ENCODE results near the gene CACNA2D3.
A peak's percentile ranks its signal among the peaks of the same experiment; 100 is the strongest.
"Not testable (repeated sequence)": the region's sequence is repeated elsewhere in the genome, so short reads cannot be mapped to it uniquely, and the experiment has no call there.

The CACNA2D3 gene

DNA sequence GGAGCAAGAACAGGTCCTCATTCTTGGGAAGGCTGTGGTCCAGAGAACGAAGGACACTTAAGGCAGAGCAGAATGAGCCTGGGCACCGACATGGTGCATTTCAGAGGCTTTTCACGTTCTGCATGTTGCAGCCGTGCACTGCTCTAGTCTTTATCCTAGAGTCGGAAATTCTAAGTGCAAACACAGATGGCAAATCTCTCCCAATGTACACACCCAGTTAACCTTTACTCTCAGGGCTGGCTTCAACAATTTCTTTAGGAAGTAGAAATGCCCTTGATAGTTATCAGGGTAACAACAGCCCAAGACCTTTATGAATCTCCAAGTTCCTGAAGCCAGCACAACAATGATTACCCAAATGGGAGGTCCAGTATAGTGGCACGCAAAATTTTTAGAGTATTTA is 844.6 kb downstream of the CACNA2D3 start:
- no peak for DNase-seq (ENCODE audit: low read depth)

DNA sequence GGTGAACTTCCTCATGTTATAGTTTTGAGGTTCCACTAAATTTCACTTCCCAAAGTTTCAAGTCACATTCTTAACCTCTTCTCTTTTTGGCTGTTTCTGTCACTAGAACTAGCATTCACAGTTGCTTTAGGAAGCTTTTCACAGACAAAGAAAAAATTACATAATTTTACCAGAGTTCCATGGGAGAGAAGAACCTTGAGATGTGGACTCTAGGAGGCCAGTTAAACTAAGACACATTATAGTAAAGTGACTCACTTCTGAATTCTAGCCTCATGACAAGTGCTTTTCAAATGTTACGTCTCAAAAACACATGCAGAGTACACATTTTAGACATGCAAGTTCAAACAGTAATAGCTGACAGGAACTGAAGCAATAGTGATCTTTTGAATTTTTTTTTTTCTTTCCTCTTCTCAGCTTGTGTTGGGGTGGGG is 845.4 kb downstream of the CACNA2D3 start:
- DNase-seq (ENCODE audit: low read depth): peak; percentile 45

DNA sequence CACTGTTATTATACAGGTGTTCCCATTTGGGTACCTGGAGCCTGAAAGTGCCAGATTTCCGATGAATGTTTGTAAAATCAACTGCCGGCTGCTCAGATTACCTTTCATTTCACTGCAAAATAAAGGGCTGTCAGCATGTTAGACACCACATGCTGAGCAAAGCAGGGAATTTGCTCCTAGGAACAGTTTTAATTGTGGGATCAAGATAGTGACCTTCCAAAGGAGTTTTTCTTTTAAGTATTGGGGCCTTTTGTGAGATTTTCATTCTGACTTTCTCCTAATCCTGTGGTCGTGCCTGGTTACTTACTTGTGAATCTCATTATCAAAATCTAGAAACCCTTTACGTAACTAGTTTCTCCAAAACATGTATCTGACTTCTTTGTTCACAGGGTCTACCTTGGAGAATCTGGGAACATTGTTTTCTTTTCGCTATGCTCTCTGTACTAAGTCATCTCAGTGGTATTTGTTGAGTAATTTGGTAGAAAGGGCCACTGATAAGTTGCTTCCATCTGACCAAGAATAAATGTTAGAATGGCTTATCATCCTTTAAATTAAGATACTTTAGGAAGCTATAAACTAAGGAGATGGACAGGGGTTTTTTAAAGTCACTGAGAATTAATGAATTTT is 846.3 kb downstream of the CACNA2D3 start:
- no peak for DNase-seq (ENCODE audit: low read depth)

DNA sequence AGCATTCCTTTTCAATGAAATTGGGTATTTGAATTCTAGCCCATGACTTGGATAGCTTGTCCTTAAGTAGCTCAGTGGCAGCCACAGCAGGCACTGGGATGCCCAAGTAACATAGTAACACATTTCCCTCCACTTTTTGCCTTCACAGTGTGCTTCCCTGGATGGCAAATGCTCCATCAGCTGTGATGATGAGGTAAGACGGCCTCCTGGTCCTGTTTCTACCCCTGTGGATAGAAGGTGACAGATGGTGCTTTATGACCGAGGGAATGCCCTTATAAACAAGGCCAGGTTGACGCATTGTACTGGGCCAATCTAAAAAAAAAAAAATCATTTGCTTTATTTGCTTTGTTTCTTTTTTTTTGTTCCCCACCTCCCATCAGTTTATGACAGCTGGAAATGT is 847.3 kb downstream of the CACNA2D3 start:
- no peak for DNase-seq (ENCODE audit: low read depth)

GRCh38 chr3:54970895-54971294 is 848.5 kb downstream of the CACNA2D3 start:
- DNase-seq (ENCODE audit: low read depth): peak; percentile 71

DNA sequence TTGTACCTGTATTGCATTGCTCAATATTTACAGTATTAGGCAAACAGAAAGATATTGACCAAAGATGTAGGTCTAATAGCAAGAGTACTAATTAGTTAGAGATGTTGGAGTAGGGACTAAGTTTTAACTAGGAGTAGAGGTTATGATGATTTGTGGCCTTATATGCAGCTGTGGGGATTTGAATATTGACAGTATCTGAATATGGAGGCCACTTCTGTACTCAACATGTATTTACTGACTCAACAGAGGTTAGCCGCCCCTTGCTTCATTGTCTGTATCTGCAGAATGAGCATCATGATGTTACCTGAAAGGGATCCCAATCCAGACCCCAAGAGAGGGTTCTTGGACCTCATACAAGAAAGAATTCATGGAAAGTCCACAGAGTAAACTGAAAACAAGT is 855.1 kb downstream of the CACNA2D3 start:
- no peak for DNase-seq (ENCODE audit: low read depth)

DNA sequence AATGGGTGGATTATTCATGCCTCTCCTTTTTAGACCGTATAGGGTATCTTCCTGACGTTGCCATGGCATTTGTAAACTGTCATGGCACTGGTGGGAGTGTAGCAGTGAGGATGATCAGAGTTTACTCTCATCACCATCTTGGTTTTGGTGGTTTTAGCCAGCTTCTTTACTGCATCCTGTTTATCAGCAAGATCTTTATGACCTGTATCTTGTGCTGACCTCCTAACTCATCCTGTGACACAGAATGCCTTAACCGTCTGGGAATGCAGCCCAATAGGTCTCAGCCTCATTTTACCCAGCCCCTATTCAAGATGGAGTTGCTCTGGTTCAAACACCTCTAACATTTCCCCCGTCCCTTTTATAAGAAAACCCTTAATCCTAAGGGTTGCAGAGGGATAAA is 855.6 kb downstream of the CACNA2D3 start:
- not testable (repeated sequence) for DNase-seq (ENCODE audit: low read depth)

DNA sequence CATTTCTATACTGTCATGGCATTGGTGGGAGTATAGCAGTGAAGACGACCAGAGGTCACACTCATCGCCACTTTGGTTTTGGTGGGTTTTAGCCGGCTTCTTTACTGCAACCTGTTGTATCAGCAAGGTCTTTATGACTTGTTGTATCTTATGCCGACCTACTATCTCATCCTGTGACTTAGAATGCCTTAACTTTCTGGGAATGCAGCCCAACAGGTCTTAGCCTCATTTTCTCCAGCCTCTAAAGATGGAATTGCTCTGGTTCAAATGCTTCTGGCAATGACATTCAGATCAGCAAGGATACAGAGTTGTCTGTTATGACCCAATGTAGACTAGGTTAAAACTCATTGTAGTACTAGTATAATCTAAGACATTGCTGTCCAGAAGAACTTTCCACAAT is 860.5 kb downstream of the CACNA2D3 start:
- no peak for DNase-seq (ENCODE audit: low read depth)

GRCh38 chr3:54983266-54984099 is 861.1 kb downstream of the CACNA2D3 start:
- DNase-seq (ENCODE audit: low read depth): no peak

DNA sequence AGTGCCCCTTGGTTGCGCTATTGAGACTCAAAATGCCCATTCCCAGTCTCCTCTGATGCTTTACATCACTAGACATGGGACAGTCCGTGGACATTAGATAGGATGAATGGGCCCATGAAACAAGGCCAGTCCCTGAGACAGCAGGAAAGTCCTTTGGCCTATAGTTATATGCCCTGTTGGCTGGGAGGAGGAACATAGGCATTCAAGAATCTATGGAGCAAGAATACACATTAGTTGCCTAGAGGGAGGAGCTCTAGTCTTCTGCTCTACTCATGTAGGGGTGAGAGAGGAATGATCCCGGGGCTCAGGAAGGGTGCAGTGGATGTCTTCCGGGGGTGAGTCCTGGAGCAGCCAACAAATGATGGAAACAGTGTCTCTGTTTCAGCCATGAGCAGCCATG is 863.5 kb downstream of the CACNA2D3 start:
- DNase-seq (ENCODE audit: low read depth): no peak

DNA sequence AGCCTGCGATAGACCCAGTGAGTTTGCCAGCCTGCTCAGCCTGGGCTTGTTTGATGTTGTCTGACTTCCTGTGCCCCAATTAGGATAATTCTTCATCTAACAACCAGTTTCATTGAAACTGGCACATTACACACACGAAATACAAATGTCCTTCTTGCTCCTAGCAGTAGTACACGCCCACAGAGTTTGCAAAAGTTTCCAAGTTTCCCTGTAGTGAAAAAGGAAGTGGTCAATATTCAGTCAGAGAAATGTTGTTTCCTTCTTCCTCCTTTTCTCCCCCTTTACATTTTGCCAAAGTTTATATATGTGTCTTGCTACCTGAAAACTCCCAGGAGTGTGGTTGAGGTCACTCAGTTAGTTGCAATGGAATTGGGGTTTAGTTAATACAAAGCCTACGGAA is 863.9 kb downstream of the CACNA2D3 start:
- DNase-seq (ENCODE audit: low read depth): no peak

GRCh38 chr3:54987719-54988118 is 865.4 kb downstream of the CACNA2D3 start:
- no peak for DNase-seq (ENCODE audit: low read depth)

DNA sequence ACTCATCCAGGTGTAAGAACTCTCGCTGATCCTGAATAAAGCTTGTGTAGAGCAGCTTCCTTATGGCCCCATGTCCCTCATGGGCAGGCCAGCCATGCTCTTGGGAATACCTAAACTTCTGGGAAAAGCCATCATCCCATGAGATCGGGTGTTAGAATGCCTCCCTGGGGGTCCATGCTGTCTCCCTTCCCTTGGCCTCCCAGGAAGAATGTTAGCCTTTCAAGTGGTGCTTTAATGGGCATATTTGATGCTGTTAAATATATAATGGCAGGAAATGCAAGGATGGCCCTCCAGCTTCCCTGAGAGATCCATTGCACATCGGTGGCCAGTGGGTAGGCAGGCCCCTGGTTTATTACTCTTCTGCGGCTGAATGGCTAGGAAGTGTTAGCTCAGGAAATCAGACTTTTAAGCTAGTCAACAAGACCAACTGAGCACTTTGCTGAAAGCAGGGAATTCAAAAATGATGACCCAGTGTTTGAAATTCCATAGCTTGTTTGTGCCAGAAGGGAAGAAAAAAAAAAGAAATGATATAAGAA is 866.0 kb downstream of the CACNA2D3 start:
- DNase-seq (ENCODE audit: low read depth): no peak

GRCh38 chr3:54988838-54989630 is 866.7 kb downstream of the CACNA2D3 start:
- no peak for DNase-seq (ENCODE audit: low read depth)

DNA sequence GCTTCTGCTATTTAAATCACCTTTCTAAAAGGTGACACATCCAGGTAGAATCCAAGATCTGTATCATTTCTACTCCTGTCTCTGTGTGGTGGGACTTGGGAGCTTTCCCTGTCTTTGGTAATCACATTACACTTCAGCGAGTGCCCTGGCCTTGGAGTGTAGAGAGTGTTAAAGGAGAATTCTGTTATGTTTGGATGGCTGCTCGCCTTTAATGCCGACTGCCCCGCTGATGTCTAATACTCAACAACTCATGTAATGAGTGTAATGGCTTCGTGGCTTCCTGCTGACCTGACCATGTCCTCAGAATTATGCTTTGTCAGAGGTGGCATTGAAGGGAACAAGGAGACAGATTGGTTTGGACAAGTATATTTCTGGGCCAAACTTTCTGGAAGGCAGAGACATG is 871.8 kb downstream of the CACNA2D3 start:
- no peak for DNase-seq (ENCODE audit: low read depth)

DNA sequence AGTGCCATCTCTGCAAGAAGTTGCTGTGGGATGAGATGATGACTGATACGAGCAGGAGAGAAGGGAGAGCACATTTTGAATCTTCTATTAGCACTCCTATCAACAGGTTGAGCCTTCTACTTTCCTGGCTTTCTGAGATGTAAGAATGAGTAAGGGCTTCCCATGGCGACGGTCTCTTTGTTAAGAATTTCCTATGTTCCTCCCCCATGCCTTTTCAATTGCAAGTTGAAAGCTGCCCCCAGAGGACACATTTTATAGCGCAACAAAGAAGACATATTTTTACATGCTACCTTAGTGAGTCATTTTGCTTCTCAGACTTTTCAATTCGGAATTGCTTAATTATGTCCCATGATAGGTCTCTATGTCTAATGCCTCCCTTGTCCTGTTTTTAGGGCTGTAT is 876.8 kb downstream of the CACNA2D3 start:
- DNase-seq (ENCODE audit: low read depth): peak; percentile 62

- no peak for DNase-seq (ENCODE audit: low read depth)
Observed at GRCh38 chr3:54999811-55000210, 877.5 kb downstream of the CACNA2D3 start.

DNA sequence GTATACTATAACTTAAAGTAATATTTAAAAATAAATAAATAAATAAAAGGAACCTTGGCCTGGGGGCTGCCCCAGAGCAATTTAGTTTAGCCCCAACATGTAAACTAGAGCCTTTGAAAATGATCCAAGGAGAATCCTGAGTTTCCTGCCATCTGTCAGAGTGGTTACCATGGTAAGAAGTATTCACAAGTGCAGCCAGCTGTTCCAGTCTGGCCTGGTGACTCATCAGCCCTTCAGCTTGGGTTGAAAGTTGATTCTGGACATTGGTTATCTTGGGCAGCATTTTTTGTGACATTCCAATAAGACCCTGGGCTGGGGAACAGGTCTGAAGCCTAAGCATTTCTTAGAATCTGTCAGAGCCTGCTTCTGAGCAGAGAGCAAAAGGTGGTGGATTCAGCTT is 878.2 kb downstream of the CACNA2D3 start:
- DNase-seq (ENCODE audit: low read depth): peak; percentile 82

DNA sequence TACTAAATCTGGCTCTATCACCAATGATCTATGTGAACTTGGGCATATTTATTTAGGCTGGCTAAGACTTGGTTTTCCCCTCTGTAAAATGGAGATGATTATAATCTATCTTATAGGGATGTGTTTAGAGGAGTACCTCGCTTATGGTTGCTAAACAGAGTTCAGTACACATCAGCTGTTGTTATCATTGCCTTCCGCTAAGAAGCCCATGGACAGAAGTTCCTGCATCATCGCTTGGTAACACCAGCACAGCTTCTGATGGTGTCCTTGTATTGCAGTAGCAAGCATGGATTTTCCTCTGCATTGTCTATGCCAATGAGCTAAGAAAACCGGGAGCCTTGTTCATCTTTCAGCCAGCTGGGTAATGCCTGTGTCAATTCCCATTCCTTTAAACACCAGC is 878.6 kb downstream of the CACNA2D3 start:
- DNase-seq (ENCODE audit: low read depth): no peak

DNA sequence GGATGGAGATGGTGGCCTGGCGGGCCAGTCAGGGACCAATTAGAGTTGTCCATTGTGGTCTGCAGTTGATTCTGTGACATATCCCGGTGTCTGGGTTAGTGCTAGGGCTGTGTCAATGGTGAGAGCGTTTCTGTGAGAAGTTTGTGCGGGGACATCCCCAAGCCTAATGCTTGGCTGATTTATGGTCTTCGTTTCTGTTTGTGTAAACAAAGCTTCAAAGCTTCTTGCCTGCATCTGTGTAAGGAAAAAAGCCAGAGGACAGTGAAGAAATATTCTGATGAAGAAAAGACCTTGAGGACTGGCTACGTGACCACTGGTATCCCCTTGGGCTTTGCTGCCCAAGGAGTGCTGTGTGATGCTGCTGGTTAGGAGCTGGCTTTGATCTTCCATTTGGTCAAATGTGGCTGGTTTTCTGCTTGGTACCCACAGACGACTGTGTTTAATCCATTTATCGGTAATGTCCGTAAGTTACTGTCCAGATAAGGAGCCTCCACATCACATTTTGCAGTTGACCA is 880.1 kb downstream of the CACNA2D3 start:
- no peak for DNase-seq (ENCODE audit: low read depth)

GRCh38 chr3:55006244-55006676 is 883.9 kb downstream of the CACNA2D3 start:
- DNase-seq (ENCODE audit: low read depth): no peak

DNA sequence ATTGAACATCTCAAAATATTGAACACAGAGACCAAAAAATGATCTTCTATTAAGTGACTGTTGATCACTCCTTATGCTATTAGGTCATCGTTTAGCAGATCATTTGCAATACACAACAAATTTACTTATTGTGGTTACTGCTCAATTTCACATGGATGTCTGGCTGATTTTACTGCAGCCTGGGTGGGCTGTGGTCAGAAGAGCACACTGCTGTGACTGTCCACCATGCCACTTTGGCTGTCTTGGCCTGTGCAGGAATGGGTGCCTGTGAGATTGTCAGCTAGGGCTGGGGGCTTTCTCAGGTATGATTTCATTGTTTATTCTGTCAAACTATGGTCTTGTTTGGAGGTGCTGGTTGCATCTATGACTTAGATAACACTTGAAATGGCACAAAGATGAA is 885.6 kb downstream of the CACNA2D3 start:
- no peak for DNase-seq (ENCODE audit: low read depth)
